ENCODE measurements around the gene PTPRJ. TPM values are rescaled to one million over a fixed set of nuclear protein-coding genes. Genes with fewer than 3 reads are reported as not detected.
A peak's percentile ranks its signal among the peaks of the same experiment; 100 is the strongest.

The PTPRJ gene
- total and polyA plus RNA-seq, 5 experiments from 2014 or later = 4.3 to 23.7 (median 10.2) TPM

DNA sequence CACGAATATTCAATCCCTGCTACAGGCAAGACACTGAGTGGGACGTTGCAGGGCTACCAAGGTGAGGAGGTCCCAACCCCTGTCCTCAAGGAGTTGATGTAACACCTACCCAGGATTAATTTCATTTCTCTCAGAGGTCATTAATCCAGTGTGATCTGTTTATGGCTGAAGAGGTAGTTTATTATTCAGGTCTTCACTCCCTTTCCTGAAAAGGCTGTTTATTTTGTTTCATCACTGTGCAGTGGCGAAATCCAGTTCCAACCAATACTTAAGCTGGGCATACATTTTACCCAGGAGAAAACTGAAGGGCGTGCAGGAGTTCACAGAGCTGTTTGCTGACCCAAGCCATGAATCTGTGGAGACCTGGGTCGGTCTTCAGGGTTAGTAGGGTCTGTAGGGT, 2.7 kb upstream of the PTPRJ start:
- POLR2A ChIA-PET = interaction anchor here (0.7 to 1.1 kb wide), 2 partner anchors 81 to 111 kb away, joined by 3 to 4 read pairs; no protein-coding TSS in a partner anchor
- Mint-ChIP-seq H3K27me3 (no peaks in the 10 kb centered on the region), H3K4me1 (peaks cover 3 to 27% (median 12%) of the 10 kb centered on the region in 4 donors), H3K27ac (peak overlapping the region in 2 of 10 donors; percentile 7 to 66), H3K36me3 (no peaks in the 10 kb centered on the region), H3K9me3 (no peaks in the 10 kb centered on the region), H3K4me3 (no peak overlapping the region)
- DNase-seq = no peak
- ATAC-seq = no peak

DNA sequence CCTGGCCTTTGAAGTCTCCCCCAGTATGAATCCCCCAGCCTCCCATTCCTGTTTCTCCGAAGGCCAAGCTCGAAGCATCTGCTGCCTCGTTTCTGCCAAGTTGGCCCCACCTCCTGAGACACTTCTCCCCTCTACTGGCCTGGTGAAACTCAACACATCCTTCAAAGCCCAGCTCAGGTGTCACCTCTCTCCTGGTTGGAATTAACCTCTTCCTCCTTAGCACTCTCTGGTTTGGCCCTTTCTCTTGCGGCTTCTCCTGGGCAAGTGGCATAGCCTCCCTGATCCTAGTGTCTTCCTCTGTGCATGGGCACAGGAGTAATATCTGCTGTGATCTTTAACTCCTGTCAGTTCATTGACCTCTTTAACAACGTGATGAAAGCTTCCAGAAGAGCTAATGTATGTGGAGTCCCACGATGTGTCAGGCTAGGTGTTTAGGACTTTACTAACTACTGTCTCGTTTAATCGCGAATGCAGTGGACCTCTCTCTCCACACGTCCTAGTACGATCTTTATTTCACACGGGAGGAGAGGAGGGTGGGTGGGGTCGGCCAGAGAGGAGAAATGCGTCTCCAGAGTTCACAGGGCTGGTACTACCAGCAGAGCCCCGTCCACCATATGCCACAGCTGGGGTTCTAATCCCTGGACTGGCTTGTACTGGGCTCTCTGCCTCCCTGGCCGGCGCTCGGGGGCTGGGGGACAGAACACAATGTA, 826 bp upstream of the PTPRJ start:
- ATAC-seq (no peak), DNase-seq (no peak)
- Mint-ChIP-seq H3K4me3 (peak overlapping the region; percentile 51 to 89 (median 70)), H3K27ac (peak overlapping the region; percentile 16 to 84 (median 68)), H3K4me1 (peaks cover 15 to 40% (median 29%) of the 10 kb centered on the region in 4 donors), H3K9me3 (no peaks in the 10 kb centered on the region), H3K27me3 (no peaks in the 10 kb centered on the region), H3K36me3 (no peaks in the 10 kb centered on the region)
- POLR2A ChIA-PET = interaction anchor here (0.7 to 1.7 kb wide), 7 partner anchors 19 to 100 kb away, joined by 3 to 9 read pairs (median 4); no protein-coding TSS in a partner anchor

DNA sequence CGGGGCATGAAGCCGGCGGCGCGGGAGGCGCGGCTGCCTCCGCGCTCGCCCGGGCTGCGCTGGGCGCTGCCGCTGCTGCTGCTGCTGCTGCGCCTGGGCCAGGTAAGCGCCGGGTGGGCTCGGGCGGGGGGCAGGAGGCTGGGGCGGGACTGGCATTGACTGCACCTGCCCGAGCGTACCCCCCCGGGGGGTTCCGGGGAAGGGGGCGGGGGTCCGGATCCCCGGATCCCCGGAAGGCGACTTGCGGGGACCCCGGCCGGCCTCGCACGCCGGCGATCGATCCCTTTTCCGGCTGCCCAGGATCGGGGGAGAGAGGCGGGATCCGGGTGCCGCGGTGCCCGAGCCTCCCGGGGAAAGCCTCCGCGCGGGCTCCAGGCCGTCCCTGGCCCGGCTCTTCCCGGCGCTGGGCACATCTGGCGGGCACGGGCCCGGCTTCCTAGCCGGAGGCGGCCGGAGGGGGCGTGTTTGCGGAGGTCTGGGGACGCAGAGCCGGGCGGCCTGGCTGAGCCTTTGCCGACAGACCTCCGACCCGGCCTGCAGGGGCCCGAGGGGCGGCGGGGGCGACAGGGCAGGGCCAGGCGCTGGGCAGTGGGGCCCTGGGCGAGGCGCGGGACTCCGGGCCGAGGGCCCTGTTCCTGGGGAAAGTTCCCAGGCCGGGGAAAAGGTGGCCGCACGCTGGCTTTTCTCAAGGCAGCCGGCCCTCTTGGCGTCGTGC, 705 bp downstream of the PTPRJ start:
- H3K4me1 Mint-ChIP-seq = peaks cover 16 to 40% (median 31%) of the 10 kb centered on the region in 4 donors
- H3K27me3 Mint-ChIP-seq = no peaks in the 10 kb centered on the region
- H3K36me3 Mint-ChIP-seq = peaks cover 0 to 1% (median 0%) of the 10 kb centered on the region in 3 donors
- POLR2A ChIA-PET = interaction anchor here (0.6 to 1.7 kb wide), 2 partner anchors 25 to 77 kb away, joined by 3 to 4 read pairs; no protein-coding TSS in a partner anchor
- ATAC-seq (peak; percentile 29 to 35), DNase-seq (peak in 3 of 10 donors; percentile 24 to 28 (median 24))
- no peaks in the 10 kb centered on the region for H3K9me3 Mint-ChIP-seq
- H3K27ac Mint-ChIP-seq = peak overlapping the region in 3 of 10 donors; percentile 84 to 91 (median 91)
- H3K4me3 Mint-ChIP-seq = peak overlapping the region in 7 of 10 donors; percentile 69 to 96 (median 92)

DNA sequence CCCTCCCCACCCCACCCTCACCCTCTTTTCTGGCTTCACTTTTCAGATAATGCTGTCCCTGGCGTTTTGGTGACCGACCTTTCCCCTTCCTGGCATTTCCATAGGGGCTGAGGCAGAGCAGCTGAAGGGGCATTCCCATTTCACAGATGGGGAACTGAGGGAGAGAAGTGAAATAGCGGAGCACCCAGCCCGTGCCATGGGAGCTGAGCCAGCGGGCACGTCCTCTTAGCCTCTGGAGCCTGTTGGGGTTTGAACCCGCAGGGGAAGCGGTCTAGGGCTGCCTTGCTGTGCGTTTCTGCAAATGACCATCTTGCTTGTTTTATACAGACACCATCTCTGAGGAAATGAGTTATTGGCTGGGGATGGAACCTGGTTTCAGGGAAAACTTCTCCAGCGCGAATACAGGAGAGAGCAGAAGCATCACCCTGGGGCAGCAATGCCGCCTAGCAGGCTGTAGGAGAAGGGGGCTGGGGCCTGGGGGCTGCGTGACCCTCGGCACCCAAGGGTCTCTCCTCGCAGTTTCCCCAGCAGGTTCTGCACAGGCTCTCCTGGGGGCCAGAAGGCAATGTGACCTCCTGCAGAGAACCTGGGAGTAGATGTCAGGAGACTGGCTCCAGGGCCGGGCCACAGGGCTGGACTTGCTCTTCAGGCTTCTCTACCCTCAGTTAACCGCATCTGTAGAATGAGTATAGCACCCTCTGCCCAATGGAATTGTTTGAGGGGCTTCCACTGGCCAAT, 1.5 kb downstream of the PTPRJ start:
- Mint-ChIP-seq H3K9me3 (no peaks in the 10 kb centered on the region), H3K27ac (peak overlapping the region in 9 of 10 donors; percentile 84 to 92 (median 91)), H3K36me3 (peaks cover 0 to 2% (median 0%) of the 10 kb centered on the region in 3 donors), H3K4me1 (peaks cover 18 to 48% (median 37%) of the 10 kb centered on the region in 4 donors), H3K27me3 (no peaks in the 10 kb centered on the region), H3K4me3 (peak overlapping the region; percentile 69 to 96 (median 91))
- DNase-seq = no peak
- no peak for ATAC-seq
- POLR2A ChIA-PET = interaction anchor here (0.6 to 1.3 kb wide), 3 partner anchors 12 to 76 kb away, joined by 3 read pairs; no protein-coding TSS in a partner anchor

DNA sequence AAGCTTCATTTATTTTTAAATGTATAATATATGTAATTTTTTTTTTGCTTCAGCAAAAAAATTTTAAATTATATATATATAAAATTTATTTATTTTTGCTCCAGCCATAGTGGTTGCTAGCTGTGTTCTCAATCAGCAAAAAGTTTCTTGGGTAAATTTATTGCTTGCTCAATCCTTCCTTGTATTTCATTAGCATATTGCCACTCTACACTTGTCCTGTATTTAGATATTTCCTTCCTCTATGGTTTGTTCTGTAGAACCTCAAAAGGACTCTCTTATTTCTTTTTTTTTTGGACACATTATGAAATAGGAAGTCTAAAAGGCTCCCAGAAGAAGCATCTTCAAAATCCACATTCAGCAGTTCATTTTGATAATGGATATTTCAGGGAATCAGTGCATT, 2.3 kb downstream of the PTPRJ start:
- no peak for DNase-seq
- H3K27ac Mint-ChIP-seq = peak overlapping the region in 6 of 10 donors; percentile 22 to 91 (median 70)
- H3K27me3 Mint-ChIP-seq = no peaks in the 10 kb centered on the region
- H3K9me3 Mint-ChIP-seq = no peaks in the 10 kb centered on the region
- ATAC-seq = no peak
- H3K36me3 Mint-ChIP-seq = peaks cover 0 to 2% (median 0%) of the 10 kb centered on the region in 3 donors
- peaks cover 18 to 54% (median 39%) of the 10 kb centered on the region in 4 donors for H3K4me1 Mint-ChIP-seq
- peak overlapping the region in 9 of 10 donors; percentile 34 to 96 (median 78) for H3K4me3 Mint-ChIP-seq
- POLR2A ChIA-PET = interaction anchor here (0.6 to 1.6 kb wide), 4 partner anchors 11 to 709 kb away, joined by 3 read pairs; no protein-coding TSS in a partner anchor

DNA sequence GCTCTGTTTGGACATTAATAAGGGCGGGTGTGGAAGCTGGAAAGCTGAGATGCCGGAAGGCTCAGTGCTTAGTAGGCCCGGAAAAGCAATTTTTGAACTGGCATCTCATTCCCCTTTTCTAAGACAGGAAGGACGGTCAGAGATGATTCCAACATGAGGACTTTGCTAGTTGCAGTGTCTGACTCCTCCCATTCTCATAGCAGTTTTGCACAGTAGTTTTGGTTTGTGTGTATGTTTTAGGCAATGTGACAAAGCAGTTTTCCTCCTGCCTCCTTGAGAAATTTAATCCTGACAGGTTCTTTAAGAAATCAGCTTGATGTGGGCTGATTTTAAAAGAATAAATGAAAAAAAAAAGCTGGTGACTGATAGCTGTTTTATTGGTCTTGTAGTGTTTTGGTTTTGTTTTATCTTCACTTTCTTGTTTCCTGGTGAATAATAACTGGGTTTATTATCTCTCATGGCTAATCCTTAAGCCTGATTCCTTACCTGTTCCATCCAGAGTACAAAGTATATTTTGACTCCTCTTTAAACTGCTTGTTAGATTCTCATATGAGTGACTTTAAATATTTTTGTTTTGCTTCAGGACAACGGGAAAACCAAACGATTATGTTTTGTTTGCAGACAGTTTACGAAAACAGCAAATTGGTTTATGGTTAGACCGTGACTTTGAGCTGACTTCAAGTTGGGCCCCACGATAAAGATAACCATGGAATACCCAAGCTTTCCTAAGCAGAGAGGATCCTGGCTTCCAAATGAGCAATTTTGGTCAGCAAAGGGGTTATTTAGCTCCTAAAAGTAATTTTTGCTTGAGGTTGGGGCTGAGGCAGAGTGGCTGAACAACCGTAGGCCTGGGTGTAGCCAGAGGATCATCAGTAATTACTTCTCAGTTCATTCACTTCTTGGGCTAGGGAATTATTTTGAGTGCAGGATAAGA, 3.4 kb downstream of the PTPRJ start:
- POLR2A ChIA-PET = interaction anchor here (0.6 to 1.6 kb wide), 7 partner anchors 10 to 710 kb away, joined by 3 to 6 read pairs (median 3); no protein-coding TSS in a partner anchor
- H3K9me3 Mint-ChIP-seq = no peaks in the 10 kb centered on the region
- no peak for DNase-seq
- peak overlapping the region in 8 of 10 donors; percentile 22 to 91 (median 64) for H3K27ac Mint-ChIP-seq
- ATAC-seq = no peak
- peak overlapping the region in 9 of 10 donors; percentile 28 to 82 (median 66) for H3K4me3 Mint-ChIP-seq
- H3K27me3 Mint-ChIP-seq = no peaks in the 10 kb centered on the region
- peaks cover 18 to 63% (median 44%) of the 10 kb centered on the region in 4 donors for H3K4me1 Mint-ChIP-seq
- peaks cover 0 to 2% (median 0%) of the 10 kb centered on the region in 3 donors for H3K36me3 Mint-ChIP-seq

DNA sequence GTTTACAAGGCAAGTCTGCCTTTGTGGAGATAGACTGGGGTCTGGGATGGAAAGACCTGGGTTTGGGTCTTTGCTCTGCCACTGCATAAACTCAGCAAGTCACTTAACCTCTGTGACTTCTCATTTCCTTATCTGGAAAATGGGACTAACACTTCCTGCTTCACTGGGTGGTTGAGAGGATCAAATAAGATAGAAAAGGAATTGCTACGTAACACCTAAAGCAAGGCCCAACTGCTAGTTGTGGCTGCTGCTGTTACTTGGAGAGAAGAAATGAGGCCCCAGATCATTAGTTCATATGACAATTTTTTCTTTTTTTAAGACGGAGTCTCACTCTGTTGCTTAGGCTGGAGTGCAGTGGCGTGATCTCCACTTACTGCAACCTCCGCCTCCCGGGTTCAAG, 5.9 kb downstream of the PTPRJ start:
- Mint-ChIP-seq H3K27me3 (no peaks in the 10 kb centered on the region), H3K4me3 (peak overlapping the region in 1 of 10 donors; percentile 30), H3K36me3 (peaks cover 0 to 2% (median 0%) of the 10 kb centered on the region in 3 donors), H3K27ac (peak overlapping the region in 7 of 10 donors; percentile 12 to 83 (median 27)), H3K4me1 (peaks cover 21 to 75% (median 51%) of the 10 kb centered on the region in 4 donors), H3K9me3 (no peaks in the 10 kb centered on the region)
- POLR2A ChIA-PET = no interaction called here
- DNase-seq (no peak), ATAC-seq (no peak)

DNA sequence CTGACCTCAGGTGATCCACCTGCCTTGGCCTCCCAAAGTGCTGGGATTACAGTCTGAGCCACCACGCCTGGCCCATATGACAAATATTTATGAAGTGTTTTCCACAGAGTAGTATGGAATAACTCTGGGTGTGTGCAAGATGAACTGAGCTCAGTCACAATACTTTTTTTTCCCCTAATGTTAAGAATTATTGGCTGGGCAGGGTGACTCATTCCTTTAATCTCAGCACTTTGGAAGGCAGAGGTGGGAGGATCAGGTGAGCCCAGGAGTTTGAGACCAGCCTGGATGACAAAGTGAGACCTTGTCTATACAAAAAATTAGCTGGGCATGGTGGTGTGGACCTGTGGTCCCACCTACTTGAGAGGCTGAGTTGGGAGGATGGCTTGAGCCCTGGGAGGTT, 6.4 kb downstream of the PTPRJ start:
- no peaks in the 10 kb centered on the region for H3K27me3 Mint-ChIP-seq
- ATAC-seq (no peak), DNase-seq (no peak)
- no peaks in the 10 kb centered on the region for H3K9me3 Mint-ChIP-seq
- POLR2A ChIA-PET = no interaction called here
- H3K27ac Mint-ChIP-seq = peak overlapping the region in 5 of 10 donors; percentile 14 to 83 (median 22)
- H3K4me3 Mint-ChIP-seq = no peak overlapping the region
- peaks cover 25 to 78% (median 54%) of the 10 kb centered on the region in 4 donors for H3K4me1 Mint-ChIP-seq
- peaks cover 0 to 2% (median 0%) of the 10 kb centered on the region in 3 donors for H3K36me3 Mint-ChIP-seq

DNA sequence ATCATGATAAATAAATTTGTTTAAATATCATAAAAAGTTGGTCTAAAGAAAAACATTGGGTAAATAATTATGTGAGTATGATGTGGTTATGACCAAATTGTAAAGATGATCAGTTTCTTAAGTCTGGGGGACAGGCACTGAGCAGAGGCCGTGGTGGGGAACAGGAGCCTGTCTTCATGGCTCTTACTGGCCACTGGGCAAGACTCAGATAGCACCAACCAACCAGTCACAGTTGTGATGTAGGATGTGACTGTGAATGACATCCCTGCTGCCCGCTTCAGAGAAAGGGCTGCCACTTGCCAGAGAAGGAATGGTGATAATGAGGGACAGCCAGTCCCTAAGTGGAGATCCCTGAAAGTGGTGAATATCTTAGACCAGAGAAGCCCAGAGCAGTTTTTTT, 7.0 kb downstream of the PTPRJ start:
- POLR2A ChIA-PET = no interaction called here
- ATAC-seq (no peak), DNase-seq (no peak)
- Mint-ChIP-seq H3K27me3 (no peaks in the 10 kb centered on the region), H3K4me3 (peak overlapping the region in 1 of 10 donors; percentile 72), H3K27ac (peak overlapping the region in 5 of 10 donors; percentile 30 to 83 (median 48)), H3K36me3 (peaks cover 0 to 2% (median 0%) of the 10 kb centered on the region in 3 donors), H3K4me1 (peaks cover 25 to 78% (median 51%) of the 10 kb centered on the region in 4 donors), H3K9me3 (no peaks in the 10 kb centered on the region)

DNA sequence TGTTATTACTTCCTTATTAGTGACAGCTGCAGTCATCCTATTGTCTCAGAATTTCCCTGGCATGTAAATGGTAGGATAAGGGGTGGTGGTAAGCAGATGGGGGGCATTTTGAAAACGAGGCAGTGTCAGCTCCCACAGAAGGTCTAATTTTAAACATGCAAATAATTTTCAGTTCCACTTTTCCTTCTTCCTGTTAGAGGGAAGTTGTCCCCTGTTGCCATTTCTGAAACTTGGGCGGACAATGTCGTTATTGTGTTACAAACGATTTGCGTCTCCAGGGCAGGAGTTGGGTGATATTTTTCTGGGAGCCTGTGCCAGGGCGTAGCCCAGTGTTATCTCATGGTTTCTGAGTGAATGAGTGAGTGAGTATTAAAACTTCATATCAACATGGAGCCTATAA, 7.4 kb downstream of the PTPRJ start:
- no peak for DNase-seq
- Mint-ChIP-seq H3K4me1 (peaks cover 23 to 80% (median 49%) of the 10 kb centered on the region in 4 donors), H3K27me3 (no peaks in the 10 kb centered on the region), H3K36me3 (peaks cover 0 to 2% (median 0%) of the 10 kb centered on the region in 3 donors), H3K4me3 (peak overlapping the region in 1 of 10 donors; percentile 72), H3K9me3 (no peaks in the 10 kb centered on the region), H3K27ac (peak overlapping the region in 5 of 10 donors; percentile 30 to 83 (median 49))
- no peak for ATAC-seq
- POLR2A ChIA-PET = no interaction called here

DNA sequence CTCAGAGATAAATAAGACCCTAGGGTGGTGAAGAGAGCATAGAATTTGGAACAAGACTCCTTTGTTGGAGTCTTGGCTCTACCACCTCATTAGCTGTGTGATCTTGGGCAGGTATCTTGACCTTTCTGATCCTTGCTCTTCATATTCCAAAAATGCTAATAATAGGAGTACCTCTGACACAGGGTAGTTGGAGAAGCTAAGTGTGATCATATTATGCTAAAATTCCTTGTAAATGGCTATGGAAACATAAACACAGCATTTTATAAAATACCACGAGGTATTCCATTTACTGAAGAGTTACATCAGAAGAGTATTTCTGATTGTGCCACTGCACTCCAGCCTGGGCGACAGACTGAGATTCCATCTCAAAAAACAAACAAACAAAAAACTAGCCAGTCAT, 9.4 kb downstream of the PTPRJ start:
- POLR2A ChIA-PET = interaction anchor here (0.5 to 1.5 kb wide), 3 partner anchors 11 to 55 kb away, joined by 3 to 5 read pairs (median 4); no protein-coding TSS in a partner anchor
- Mint-ChIP-seq H3K27me3 (no peaks in the 10 kb centered on the region), H3K9me3 (no peaks in the 10 kb centered on the region), H3K27ac (peak overlapping the region in 5 of 10 donors; percentile 7 to 70 (median 36)), H3K4me3 (no peak overlapping the region), H3K4me1 (peaks cover 12 to 76% (median 36%) of the 10 kb centered on the region in 4 donors), H3K36me3 (peaks cover 0 to 2% (median 0%) of the 10 kb centered on the region in 3 donors)
- no peak for ATAC-seq
- no peak for DNase-seq

Measured in naive thymus-derived CD8-positive, alpha-beta T cell (primary cell).